ENCODE measurements around the gene HBG2.

HBG2 gene

GRCh38 chr11:5252919-5253265 lies 1.7 kb downstream of the HBG2 start:
- H3K4me3 ChIP-seq (replicated peaks; ENCODE audit: insufficient read depth, low read length): no peak overlapping the region
- TF ChIP-seq POLR2AphosphoS5 (IDR thresholded peaks at IDR 0.05; ENCODE audit: low read depth): no peak
- no peak for TF ChIP-seq SPI1 (IDR thresholded peaks at IDR 0.05; ENCODE audit: borderline replicate concordance, low read depth)
- no peak for TF ChIP-seq GABPA (IDR thresholded peaks at IDR 0.05; ENCODE audit: low read depth)
- no peak for TF ChIP-seq REST (IDR thresholded peaks at IDR 0.05; ENCODE audit: insufficient replicate concordance, low read depth)
- TF ChIP-seq CTCF (IDR thresholded peaks at IDR 0.05; ENCODE audit: insufficient read depth, low read length): no peak
- no peaks in the 10 kb centered on the region for H3K27me3 ChIP-seq (ENCODE audit: insufficient read depth, poor library complexity, severe bottlenecking)
- no peak overlapping the region for H3K27ac ChIP-seq (replicated peaks)
- DNase-seq (ENCODE audit: low read depth in 1 of 2, low spot score in 1 of 2): no peak

GRCh38 chr11:5252192-5252918 lies 2.2 kb downstream of the HBG2 start:
- no peak for DNase-seq (ENCODE audit: low read depth in 1 of 2, low spot score in 1 of 2)
- Histone ChIP-seq H3K4me3 (replicated peaks; ENCODE audit: insufficient read depth, low read length) (no peak overlapping the region), H3K27me3 (ENCODE audit: insufficient read depth, poor library complexity, severe bottlenecking) (no peaks in the 10 kb centered on the region), H3K27ac (replicated peaks) (no peak overlapping the region)
- no peak for TF ChIP-seq GABPA (IDR thresholded peaks at IDR 0.05; ENCODE audit: low read depth)
- TF ChIP-seq SPI1 (IDR thresholded peaks at IDR 0.05; ENCODE audit: borderline replicate concordance, low read depth): no peak
- TF ChIP-seq REST (IDR thresholded peaks at IDR 0.05; ENCODE audit: insufficient replicate concordance, low read depth): no peak
- TF ChIP-seq CTCF (IDR thresholded peaks at IDR 0.05; ENCODE audit: insufficient read depth, low read length): no peak
- no peak for TF ChIP-seq POLR2AphosphoS5 (IDR thresholded peaks at IDR 0.05; ENCODE audit: low read depth)

- H3K4me3 ChIP-seq (replicated peaks; ENCODE audit: insufficient read depth, low read length): no peak overlapping the region
- no peaks in the 10 kb centered on the region for H3K27me3 ChIP-seq (ENCODE audit: insufficient read depth, poor library complexity, severe bottlenecking)
- H3K27ac ChIP-seq (replicated peaks): no peak overlapping the region
- no peak for DNase-seq (ENCODE audit: low read depth in 1 of 2, low spot score in 1 of 2)
- no peak for TF ChIP-seq SPI1 (IDR thresholded peaks at IDR 0.05; ENCODE audit: borderline replicate concordance, low read depth)
- no peak for TF ChIP-seq POLR2AphosphoS5 (IDR thresholded peaks at IDR 0.05; ENCODE audit: low read depth)
- no peak for TF ChIP-seq GABPA (IDR thresholded peaks at IDR 0.05; ENCODE audit: low read depth)
- no peak for TF ChIP-seq CTCF (IDR thresholded peaks at IDR 0.05; ENCODE audit: insufficient read depth, low read length)
- no peak for TF ChIP-seq REST (IDR thresholded peaks at IDR 0.05; ENCODE audit: insufficient replicate concordance, low read depth)
Measured at GRCh38 chr11:5251746-5252145, 2.8 kb downstream of the HBG2 start.
